GM21360 (cell line): ENCODE data around the gene MRTFB.

Experiments used
- ATAC-seq: cut with Tn5 transposase; IDR thresholded peaks from one replicate; pipeline ENCODE4 v1.9.1; 2021; ENCODE audit warnings: mild to moderate bottlenecking, moderate library complexity; ENCODE audit not compliant: unreplicated experiment

Gene MRTFB

GRCh38 chr16:14128097-14128496 lies 57.0 kb downstream of the MRTFB start:
- no peak for ATAC-seq

- ATAC-seq, result no peak
Measured at GRCh38 chr16:14129502-14129901, 58.4 kb downstream of the MRTFB start.

- ATAC-seq, result no peak
Measured at GRCh38 chr16:14131774-14132695, 60.9 kb downstream of the MRTFB start.

GRCh38 chr16:14132696-14133048 lies 61.6 kb downstream of the MRTFB start:
- ATAC-seq, result no peak

- ATAC-seq, result no peak
Measured at GRCh38 chr16:14133907-14134306, 62.8 kb downstream of the MRTFB start.

GRCh38 chr16:14135704-14136103 lies 64.6 kb downstream of the MRTFB start:
- ATAC-seq, result no peak

GRCh38 chr16:14139872-14140271 lies 68.8 kb downstream of the MRTFB start:
- ATAC-seq, result no peak

GRCh38 chr16:14140923-14141322 lies 69.8 kb downstream of the MRTFB start:
- ATAC-seq, result no peak

- ATAC-seq, result no peak
Measured at GRCh38 chr16:14146445-14146844, 75.3 kb downstream of the MRTFB start.

- no peak for ATAC-seq
Measured at GRCh38 chr16:14148016-14148415, 76.9 kb downstream of the MRTFB start.

GRCh38 chr16:14148569-14148968 lies 77.5 kb downstream of the MRTFB start:
- no peak for ATAC-seq

GRCh38 chr16:14150796-14151195 lies 79.7 kb downstream of the MRTFB start:
- ATAC-seq, result no peak

GRCh38 chr16:14151256-14152030 lies 80.3 kb downstream of the MRTFB start:
- no peak for ATAC-seq

- ATAC-seq, result no peak
Measured at GRCh38 chr16:14155572-14156190, 84.6 kb downstream of the MRTFB start.

- no peak for ATAC-seq
Measured at GRCh38 chr16:14164916-14165662, 94.0 kb downstream of the MRTFB start.

GRCh38 chr16:14168146-14168545 lies 97.0 kb downstream of the MRTFB start:
- ATAC-seq, result no peak

- ATAC-seq, result no peak
Measured at GRCh38 chr16:14172200-14172809, 101.2 kb downstream of the MRTFB start.

GRCh38 chr16:14175086-14175485 lies 104.0 kb downstream of the MRTFB start:
- ATAC-seq, result no peak

GRCh38 chr16:14177704-14178103 lies 106.6 kb downstream of the MRTFB start:
- ATAC-seq, result no peak

- no peak for ATAC-seq
Measured at GRCh38 chr16:14179116-14179515, 108.0 kb downstream of the MRTFB start.
